ENCODE data around the gene KRTAP19-7.

KRTAP19-7 gene, protein sequence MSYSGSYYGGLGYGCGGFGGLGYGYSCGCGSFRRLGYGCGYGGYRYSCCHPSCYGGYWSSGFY

GRCh38 chr21:30561264-30561895 is at the start of gene KRTAP19-7:
Gene KRTAP19-7 (minus strand): TSS chr21:30561314. CDS start chr21:30561289, 25 bp downstream.
- no peak for FAIRE-seq

DNA sequence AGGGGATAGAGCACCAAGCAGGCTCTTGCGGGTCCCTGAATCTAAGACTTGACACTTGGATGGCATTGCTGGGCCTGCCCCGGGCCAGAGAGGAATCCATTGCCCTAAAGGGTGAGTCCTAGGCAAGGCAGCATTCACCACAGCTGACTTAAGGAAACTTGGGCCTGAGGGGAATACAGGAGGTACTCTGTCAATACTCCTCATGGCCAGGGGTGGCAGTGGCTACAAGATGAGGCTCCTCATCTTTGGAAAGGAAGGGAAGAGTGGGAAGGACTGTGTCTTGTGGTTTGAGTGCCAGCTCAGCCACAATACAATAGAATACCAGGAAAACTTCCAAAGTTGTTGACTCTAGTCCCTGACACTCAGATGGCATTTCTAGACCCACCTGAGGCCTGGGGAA is 44.9 kb upstream of the KRTAP19-7 start:
- FAIRE-seq = no peak

DNA sequence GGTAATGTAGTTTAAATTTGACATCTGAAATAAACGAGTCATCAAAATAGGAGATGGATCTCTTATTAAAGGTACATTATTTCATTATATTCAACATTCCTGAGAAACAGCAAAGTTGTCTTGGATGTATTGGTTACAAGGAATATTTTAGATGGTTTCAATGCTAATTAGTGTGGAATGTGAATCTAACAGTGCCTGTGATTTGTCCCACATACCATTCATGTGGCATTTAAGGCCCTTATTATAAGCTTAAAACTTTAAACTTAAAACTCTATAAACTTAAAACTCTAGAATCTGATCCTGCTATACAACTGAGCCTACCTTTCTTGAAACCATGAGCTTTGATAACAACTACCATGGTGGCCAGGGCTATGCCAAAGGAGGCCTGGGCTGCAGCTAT is 39.7 kb upstream of the KRTAP19-7 start, which contains the start of gene KRTAP22-1:
Gene KRTAP22-1 (plus strand): TSS at position 301 of the 400 bp plus-strand sequence.
- FAIRE-seq = no peak

GRCh38 chr21:30598802-30599201 is 37.7 kb upstream of the KRTAP19-7 start, which contains the start of gene KRTAP6-2:
Gene KRTAP6-2 (minus strand): TSS chr21:30598902. CDS start chr21:30598874, 28 bp downstream.
- no peak for FAIRE-seq

GRCh38 chr21:30592140-30592539 is 31.0 kb upstream of the KRTAP19-7 start, which contains the start of gene KRTAP6-3:
Gene KRTAP6-3 (plus strand): TSS chr21:30592440. CDS start chr21:30592446, 6 bp downstream.
- FAIRE-seq = no peak

GRCh38 chr21:30590297-30590696 is 29.2 kb upstream of the KRTAP19-7 start, which contains the start of gene KRTAP22-2:
Gene KRTAP22-2 (minus strand): TSS chr21:30590397.
- FAIRE-seq = no peak

- FAIRE-seq = no peak
Observed at GRCh38 chr21:30582870-30583269, 21.8 kb upstream of the KRTAP19-7 start.

DNA sequence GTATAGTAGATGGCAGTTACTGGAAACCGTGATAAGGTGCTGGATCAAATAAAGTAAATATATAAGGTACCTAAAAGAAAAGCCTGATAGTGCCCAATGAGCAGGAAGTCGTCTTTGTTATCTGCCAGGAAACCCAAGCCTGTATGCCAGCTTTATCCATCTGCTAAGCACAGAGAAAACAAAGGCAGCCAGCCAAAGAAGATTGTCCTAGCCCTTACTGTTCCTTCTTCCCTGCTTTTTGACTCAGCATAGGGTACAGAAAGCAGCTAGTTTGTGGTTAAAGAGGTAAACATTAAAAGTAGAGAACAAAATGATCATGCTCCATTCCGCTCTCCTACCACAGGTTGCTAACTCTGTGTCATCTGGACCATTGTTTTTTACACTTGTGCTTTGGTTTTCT is 19.0 kb upstream of the KRTAP19-7 start:
- no peak for FAIRE-seq

GRCh38 chr21:30579346-30579745 is 18.2 kb upstream of the KRTAP19-7 start:
- no peak for FAIRE-seq

DNA sequence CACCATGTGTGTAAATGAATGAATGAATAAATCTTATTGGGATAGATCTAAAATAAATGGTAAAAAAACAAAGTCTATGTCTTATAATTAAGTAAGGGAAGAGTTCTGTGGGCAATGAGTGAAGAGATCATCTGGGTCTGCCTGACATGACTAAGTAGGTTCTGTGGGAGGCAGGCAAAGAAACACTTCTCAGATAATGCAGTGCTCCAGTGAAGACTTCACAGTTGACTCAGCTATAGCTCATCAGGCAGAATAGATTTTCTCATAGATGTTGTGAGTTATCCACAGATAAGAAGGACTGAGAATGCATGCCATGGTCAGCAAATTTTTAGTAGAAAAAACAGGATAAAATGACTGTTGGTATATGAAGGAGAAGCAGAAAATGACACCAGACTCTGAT is 16.7 kb upstream of the KRTAP19-7 start:
- FAIRE-seq = no peak

DNA sequence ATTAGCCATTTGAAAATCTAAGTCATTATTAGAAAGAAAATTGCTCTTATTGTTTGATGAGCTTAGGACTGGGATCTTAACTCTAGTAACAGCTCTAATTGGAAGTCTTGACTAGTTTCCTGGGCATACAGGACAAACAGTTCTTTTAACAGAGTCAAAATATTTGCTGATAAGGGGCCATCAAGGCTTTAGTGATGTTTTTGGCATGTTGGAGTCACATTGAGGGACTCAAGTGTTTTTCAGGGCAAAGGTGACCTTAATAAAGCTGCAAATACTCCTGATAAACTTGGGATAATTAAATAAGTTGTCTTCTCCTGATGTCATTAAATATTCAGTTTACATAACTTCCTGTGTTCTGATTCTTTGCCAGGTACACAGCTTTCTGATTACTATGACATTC is 6.5 kb upstream of the KRTAP19-7 start:
- no peak for FAIRE-seq

DNA sequence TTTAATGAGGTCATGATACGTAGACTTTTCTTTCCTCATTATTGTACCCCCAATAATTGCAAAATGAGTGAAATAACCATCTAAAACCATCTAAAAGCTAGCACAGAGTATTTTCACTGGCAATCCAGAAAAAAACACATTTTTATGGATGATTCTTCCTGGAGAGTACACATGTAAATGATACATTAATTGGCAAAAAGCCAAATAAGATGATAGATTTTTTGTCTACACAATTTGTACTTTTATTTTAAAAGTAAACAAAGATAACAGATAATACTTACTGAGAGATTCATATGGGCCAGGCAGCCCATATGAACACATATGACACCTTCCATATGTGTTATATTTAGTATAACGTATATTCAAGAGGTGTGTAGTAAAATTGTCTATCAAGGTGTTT is 2.5 kb upstream of the KRTAP19-7 start:
- FAIRE-seq = no peak

DNA sequence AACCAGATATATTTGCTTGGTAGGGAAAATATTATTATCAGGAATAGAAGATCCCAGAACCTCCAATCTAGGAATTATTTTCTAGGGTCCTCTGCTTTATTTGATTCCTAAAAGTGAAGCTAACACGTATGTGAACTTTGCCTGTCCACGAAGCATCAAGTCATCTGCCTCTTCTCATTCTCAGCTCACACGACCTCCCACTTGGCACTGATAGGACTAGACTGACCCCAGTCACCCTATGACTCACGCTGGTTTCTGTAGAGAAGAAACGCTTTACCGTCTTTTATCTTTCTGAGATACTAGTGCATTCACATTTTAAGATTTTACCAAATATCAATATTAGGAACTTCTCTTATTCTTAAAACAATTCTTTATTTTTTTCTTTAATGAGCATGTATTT is 2.0 kb upstream of the KRTAP19-7 start:
- no peak for FAIRE-seq

DNA sequence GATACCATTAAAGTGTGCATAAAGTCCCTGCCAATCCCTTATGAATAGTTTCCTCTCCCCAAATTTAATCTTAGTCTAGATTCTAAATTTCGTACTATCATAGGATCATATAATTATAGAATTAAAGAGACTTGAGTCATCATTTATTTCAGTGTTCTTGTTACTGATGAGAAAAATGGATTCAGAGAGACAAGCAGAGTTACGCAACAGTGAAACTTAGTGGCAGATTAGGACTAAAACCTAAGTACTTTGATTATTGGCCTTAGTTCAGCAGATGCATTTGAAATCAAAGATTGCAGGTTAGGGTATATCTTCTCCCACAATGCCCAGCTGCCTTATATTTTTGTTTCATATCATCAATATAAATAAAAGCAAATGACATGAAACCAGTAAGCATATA is 843 bp upstream of the KRTAP19-7 start:
- no peak for FAIRE-seq

DNA sequence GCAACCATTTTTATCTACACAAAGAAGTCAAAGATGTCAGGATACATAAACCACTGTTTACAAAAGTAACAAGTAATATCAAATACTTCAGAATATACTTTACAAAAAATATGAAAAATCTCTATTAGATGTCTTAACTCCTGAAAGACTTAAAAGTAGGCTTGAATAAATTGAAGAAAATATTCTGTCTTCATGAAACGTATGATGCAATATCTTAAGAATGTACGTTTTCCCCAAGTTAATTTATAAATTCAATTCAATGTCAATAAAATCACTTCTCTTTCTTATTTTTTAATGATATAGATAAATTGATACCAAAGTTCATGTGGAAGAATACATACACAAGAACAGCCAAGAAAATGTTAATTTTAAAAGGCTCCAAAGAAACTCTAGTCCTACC is 6.0 kb downstream of the KRTAP19-7 start:
- FAIRE-seq = no peak

DNA sequence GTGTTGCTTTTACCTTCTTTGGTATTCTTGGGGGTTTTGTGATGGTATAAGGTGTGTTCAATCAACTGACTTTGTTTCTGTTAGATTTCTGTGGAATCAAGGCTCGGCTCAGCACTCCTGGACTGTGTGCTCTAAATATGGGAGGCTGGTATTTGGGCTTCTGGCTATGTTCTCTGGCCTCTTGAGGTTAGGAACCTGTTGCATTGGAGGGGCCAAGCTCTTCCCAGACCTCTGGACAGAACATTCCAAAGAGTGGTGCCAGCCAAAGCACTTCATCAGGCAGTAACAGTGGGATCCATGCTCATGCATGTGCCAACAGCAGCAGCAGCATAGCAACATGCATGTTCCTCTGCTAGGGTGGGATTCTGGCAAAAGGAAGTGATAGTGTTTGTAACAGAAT is 8.3 kb downstream of the KRTAP19-7 start:
- FAIRE-seq = no peak

DNA sequence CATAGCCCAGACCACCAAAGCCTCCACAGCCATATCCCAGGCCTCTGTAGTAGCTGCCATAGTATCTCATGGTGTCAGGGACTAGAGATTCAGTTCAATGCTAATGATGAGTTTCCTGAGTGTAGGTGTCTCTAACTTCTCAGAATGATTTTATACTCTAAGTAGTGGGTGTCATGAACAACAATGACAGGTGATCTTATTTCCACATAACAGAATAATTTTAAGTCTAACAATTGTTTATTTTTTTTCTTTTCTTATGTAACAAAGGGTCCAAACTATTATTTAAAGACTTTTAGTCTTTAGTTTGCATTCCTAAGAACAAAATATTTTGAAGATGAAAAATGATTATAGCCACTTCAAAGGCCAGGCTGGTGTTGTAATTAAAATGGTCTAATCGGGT is 19.4 kb downstream of the KRTAP19-7 start, which contains the start of gene KRTAP19-6:
Gene KRTAP19-6 (minus strand): TSS at position 101 of the 400 bp plus-strand sequence. CDS start 31 bp downstream, at position 70.
- FAIRE-seq = no peak

- no peak for FAIRE-seq
Observed at GRCh38 chr21:30518876-30519275, 42.2 kb downstream of the KRTAP19-7 start.

GRCh38 chr21:30515681-30516080 is 45.4 kb downstream of the KRTAP19-7 start:
- no peak for FAIRE-seq

All from TTC549 (cell line).